ENCODE measurements around the gene POP4.
"Not testable (repeated sequence)": the region's sequence is repeated elsewhere in the genome, so short reads cannot be mapped to it uniquely, and the experiment has no call there.

POP4 gene

GRCh38 chr19:29620931-29621351 lies 14.9 kb downstream of the POP4 start:
- H3K27ac ChIP-seq = no peak overlapping the region
- ChIA-PET POLR2A (ENCODE audit: low non-redundant PET) (no interaction called here), CTCF (interaction anchor here (1.5 kb wide), 1 partner anchor 10 kb away, joined by 7 read pairs; no protein-coding TSS in a partner anchor)
- no peak for TF ChIP-seq CTCF (conservative IDR thresholded peaks at IDR 0.05; ENCODE audit: low read depth)
- no peak for DNase-seq (ENCODE audit: low spot score)

GRCh38 chr19:29622166-29623070 lies 16.3 kb downstream of the POP4 start:
- no peak for DNase-seq (ENCODE audit: low spot score)
- no peak overlapping the region for H3K27ac ChIP-seq
- ChIA-PET CTCF (interaction anchor here (0.6 to 1.5 kb wide), 3 partner anchors 12 to 94 kb away, joined by 3 to 7 read pairs (median 5); no protein-coding TSS in a partner anchor), POLR2A (ENCODE audit: low non-redundant PET) (no interaction called here)
- no peak for TF ChIP-seq CTCF (conservative IDR thresholded peaks at IDR 0.05; ENCODE audit: low read depth)

- no peak for TF ChIP-seq CTCF (conservative IDR thresholded peaks at IDR 0.05; ENCODE audit: low read depth)
- DNase-seq (ENCODE audit: low spot score) = no peak
- no peak overlapping the region for H3K27ac ChIP-seq
- POLR2A ChIA-PET (ENCODE audit: low non-redundant PET) = no interaction called here
- CTCF ChIA-PET = interaction anchor here (0.6 to 1.2 kb wide), 3 partner anchors 13 to 300 kb away, joined by 3 to 5 read pairs (median 3); no protein-coding TSS in a partner anchor
These were observed 17.8 kb downstream of the POP4 start for GRCh38 chr19:29623726-29624488.

- no peak for TF ChIP-seq CTCF (conservative IDR thresholded peaks at IDR 0.05; ENCODE audit: low read depth)
- no peak overlapping the region for H3K27ac ChIP-seq
- no peak for DNase-seq (ENCODE audit: low spot score)
- ChIA-PET CTCF (interaction anchor here (0.6 kb wide), 1 partner anchor 299 kb away, joined by 3 read pairs; no protein-coding TSS in a partner anchor), POLR2A (ENCODE audit: low non-redundant PET) (no interaction called here)
These were observed 18.6 kb downstream of the POP4 start for GRCh38 chr19:29624489-29625185.

GRCh38 chr19:29625186-29625651 lies 19.1 kb downstream of the POP4 start:
- DNase-seq (ENCODE audit: low spot score) = no peak
- no peak overlapping the region for H3K27ac ChIP-seq
- POLR2A ChIA-PET (ENCODE audit: low non-redundant PET) = no interaction called here
- no peak for TF ChIP-seq CTCF (conservative IDR thresholded peaks at IDR 0.05; ENCODE audit: low read depth)
- CTCF ChIA-PET = no interaction called here

- H3K27ac ChIP-seq = no peak overlapping the region
- CTCF ChIA-PET = no interaction called here
- POLR2A ChIA-PET (ENCODE audit: low non-redundant PET) = no interaction called here
- no peak for DNase-seq (ENCODE audit: low spot score)
- no peak for TF ChIP-seq CTCF (conservative IDR thresholded peaks at IDR 0.05; ENCODE audit: low read depth)
These were observed 20.3 kb downstream of the POP4 start for GRCh38 chr19:29626386-29626785.

- POLR2A ChIA-PET (ENCODE audit: low non-redundant PET) = not testable (repeated sequence)
These were observed 20.7 kb downstream of the POP4 start for GRCh38 chr19:29626832-29627231.

More at GRCh38 chr19:29626832-29627231, 20.7 kb downstream of the POP4 start:
- CTCF ChIA-PET = interaction anchor here (0.6 kb wide), 1 partner anchor 39 kb away, joined by 5 read pairs; no protein-coding TSS in a partner anchor
- H3K27ac ChIP-seq; DNase-seq (ENCODE audit: low spot score): not testable (repeated sequence)

Data from RWPE1 (cell line).